Heart right ventricle (tissue), 16 donors: ENCODE data around the gene UBQLN1. TPM values are rescaled to one million over a fixed set of nuclear protein-coding genes. Genes with fewer than 3 reads are reported as not detected.
A peak's percentile ranks its signal among the peaks of the same experiment; 100 is the strongest.

Experiments
- ATAC-seq, 8 donors: fragments of 200-7000 bp; cut with Tn5 transposase; one replicate each; pipeline ENCODE4 v1.9.1; 2020; ENCODE audit warnings: mild to moderate bottlenecking in 8 of 8, moderate library complexity in 8 of 8, moderate number of reproducible peaks in 1 of 8
- DNase-seq, 2 donors: peaks; one replicate each; pipeline ENCODE4 v3.0.0-alpha.2; 2020
- H3K27ac ChIP-seq, 10 donors: fragments of 200-600 bp; sonication (generic) in 2 of 10; one replicate each; pipeline versions ENCODE4 v1.5.0 to v1.8.0; 2020 to 2022; ENCODE audit warnings: mild to moderate bottlenecking in 3 of 10
- H3K27me3 ChIP-seq, 7 donors: fragments of 200-600 bp; one replicate each; pipeline ENCODE4 v1.8.0; 2021 to 2022; ENCODE audit warnings: mild to moderate bottlenecking in 2 of 7
- H3K36me3 ChIP-seq, 9 donors: fragments of 200-600 bp; sonication (generic) in 1 of 9; one replicate each; pipeline versions ENCODE4 v1.5.0 to v1.8.0; 2020 to 2022; ENCODE audit warnings: mild to moderate bottlenecking in 2 of 9
- H3K4me1 ChIP-seq, 9 donors: fragments of 200-600 bp; sonication (generic) in 1 of 9; one replicate each; pipeline versions ENCODE4 v1.5.0 to v1.8.0; 2020 to 2022; ENCODE audit warnings: mild to moderate bottlenecking in 4 of 9
- H3K4me3 ChIP-seq, 10 donors: fragments of 200-600 bp; sonication (generic) in 2 of 10; one replicate each; pipeline versions ENCODE4 v1.5.0 to v1.8.0; 2020 to 2022; ENCODE audit warnings: mild to moderate bottlenecking in 7 of 10, moderate library complexity in 2 of 10
- H3K9me3 ChIP-seq, 11 donors: fragments of 200-600 bp in 10 of 11; sonication (generic) in 2 of 11; one replicate each; pipeline versions ENCODE4 v1.5.0 to v1.8.0; 2013 to 2022; ENCODE audit warnings: mild to moderate bottlenecking in 2 of 11, control low read depth in 1 of 11, moderate library complexity in 1 of 11
- WGBS, 2 donors: extraction: QIAGEN DNeasy Blood & Tissue Kit; methylation state at CpG; one replicate each; pipeline ENCODE4 v1.1.7; 2013; ENCODE audit warnings: inconsistent platforms in 1 of 2; 5-methylcytosine and 5-hydroxymethylcytosine counted together
- intact Hi-C, 10 donors: fragments of 100-400 bp; cut with DNase I; formaldehyde crosslinking; loops; one replicate each; pipeline versions ENCODE4 v1.11.1 to v1.14.2; 2022
- polyA plus RNA-seq, 2 donors: library from polyadenylated mRNA; stranded (reverse); fragments of 200-250 nt; gene quantifications; one replicate each; pipeline ENCODE4 v1.2.3, GENCODE V29; 2013
- total RNA-seq, 10 donors: library from RNA; stranded (reverse); fragmentation: NEBNext Ultra II Directional in 3 of 10; extraction: Animal tissue kit (Norgen Biotek cat#: 25700) in 3 of 10; gene quantifications; one replicate each; pipeline versions ENCODE4 v1.2.1 to v1.2.4, GENCODE V29; 2021 to 2023
- TF ChIP-seq, protein P1 (sequence below), 9 donors: fragments of 200-600 bp; sonication (generic) in 2 of 9; IDR thresholded peaks; one replicate each; pipeline versions ENCODE4 v1.5.0 to v1.8.0; 2021 to 2022; ENCODE audit warnings: antibody characterized with exemption in 9 of 9, mild to moderate bottlenecking in 5 of 9, moderate library complexity in 1 of 9
- donor health status: Arrhythmogenic right ventricular cardiomyopathy.
- donor health status: ischemic (EF 13 %, LVEDD 7.1; RV severe dilation, severe dysfunction).
- donor health status: healthy with polysubstance abuse.
- donor health status: DM: no; HTN: yes; CAD: no.
- donor health status: DM: no; HTN: no; CAD: no.
- donor health status: ischemic (EF 25% LVEDD 6.9; RV normal size, moderate dysfunction).
- donor health status: ischemic (EF 25% LVEDD 5.7; RV mildly dilated, moderate dysfunction).
- donor health status: healthy.
- donor health status: DM: yes; HTN: yes; CAD: no.
- donor health status: Ischemic cardiomyopathy.
- donor health status: ischemic (EF 35%, LVEDD 5.7; RV mildly dilated, moderate dysfunction).
- donor health status: nonischemic (EF 11% LVEDD 7.7; RV severe dilation, severe dysfunction).
- donor health status: DM: yes; HTN: yes; CAD: no.
- donor health status: PGD.
- donor health status: ischemic (EF 29% LVEDD 5.4; RV normal size, mild dysfunction).
- donor health status: nonischemic (EF 23%, LVEDD 6.1; RV moderate dilation, normal function).

Gene UBQLN1
- total and polyA plus RNA-seq, 12 donors = 20.2 to 123 (median 92.6) TPM

DNA sequence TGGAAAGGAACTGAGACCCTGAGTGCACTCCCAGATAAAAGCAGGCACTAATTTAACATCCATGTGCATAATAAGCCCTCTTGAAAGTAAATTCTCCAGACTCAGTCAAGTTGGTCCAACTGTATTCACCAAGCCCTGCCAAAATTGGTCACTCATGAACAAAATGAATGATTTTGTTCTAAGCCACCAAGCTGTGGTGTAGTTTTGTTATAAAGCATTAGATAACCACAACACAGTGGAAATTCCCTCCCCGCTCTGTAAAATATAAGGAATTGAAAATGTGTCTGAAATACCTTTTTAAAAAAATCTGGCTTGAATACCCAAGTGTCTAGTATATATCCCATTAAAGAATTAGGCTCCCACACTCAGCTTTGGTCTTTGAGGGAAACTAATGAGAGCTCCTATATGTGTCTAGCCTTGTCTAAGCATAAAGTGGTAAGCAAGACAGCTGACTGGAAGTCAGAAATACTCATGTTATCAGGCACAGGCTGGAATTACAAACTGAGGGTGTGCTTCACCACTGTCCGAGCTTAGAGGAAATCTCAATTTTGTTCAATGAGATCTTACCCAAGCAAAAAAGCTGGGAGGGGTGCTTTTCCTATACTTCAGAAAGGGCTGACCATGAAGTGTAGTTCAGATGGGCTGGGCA lies 51.6 kb downstream of the UBQLN1 start:
- Histone ChIP-seq H3K27ac (peak overlapping the region in 1 of 10 donors; percentile 3), H3K9me3 (peaks cover 0 to 13% (median 0%) of the 10 kb centered on the region in 11 donors), H3K27me3 (no peaks in the 10 kb centered on the region), H3K4me3 (no peak overlapping the region), H3K36me3 (peaks cover 0 to 100% (median 45%) of the 10 kb centered on the region in 9 donors), H3K4me1 (peaks cover 0 to 12% (median 0%) of the 10 kb centered on the region in 9 donors)
- intact Hi-C loops = loop anchor here in 1 of 10 donors (10.0 kb wide), 1 partner anchor 49 kb away; the partner anchor contains the start of gene UBQLN1
- ATAC-seq (peak in 3 of 8 donors; percentile 68 to 79 (median 71)), DNase-seq (no peak)
- TF ChIP-seq, protein P1, sequence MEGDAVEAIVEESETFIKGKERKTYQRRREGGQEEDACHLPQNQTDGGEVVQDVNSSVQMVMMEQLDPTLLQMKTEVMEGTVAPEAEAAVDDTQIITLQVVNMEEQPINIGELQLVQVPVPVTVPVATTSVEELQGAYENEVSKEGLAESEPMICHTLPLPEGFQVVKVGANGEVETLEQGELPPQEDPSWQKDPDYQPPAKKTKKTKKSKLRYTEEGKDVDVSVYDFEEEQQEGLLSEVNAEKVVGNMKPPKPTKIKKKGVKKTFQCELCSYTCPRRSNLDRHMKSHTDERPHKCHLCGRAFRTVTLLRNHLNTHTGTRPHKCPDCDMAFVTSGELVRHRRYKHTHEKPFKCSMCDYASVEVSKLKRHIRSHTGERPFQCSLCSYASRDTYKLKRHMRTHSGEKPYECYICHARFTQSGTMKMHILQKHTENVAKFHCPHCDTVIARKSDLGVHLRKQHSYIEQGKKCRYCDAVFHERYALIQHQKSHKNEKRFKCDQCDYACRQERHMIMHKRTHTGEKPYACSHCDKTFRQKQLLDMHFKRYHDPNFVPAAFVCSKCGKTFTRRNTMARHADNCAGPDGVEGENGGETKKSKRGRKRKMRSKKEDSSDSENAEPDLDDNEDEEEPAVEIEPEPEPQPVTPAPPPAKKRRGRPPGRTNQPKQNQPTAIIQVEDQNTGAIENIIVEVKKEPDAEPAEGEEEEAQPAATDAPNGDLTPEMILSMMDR (IDR thresholded peaks at IDR 0.05) = no peak
- WGBS, 2 donors = 71 to 76% methylated on average over 2 of the region's 2 CpGs

DNA sequence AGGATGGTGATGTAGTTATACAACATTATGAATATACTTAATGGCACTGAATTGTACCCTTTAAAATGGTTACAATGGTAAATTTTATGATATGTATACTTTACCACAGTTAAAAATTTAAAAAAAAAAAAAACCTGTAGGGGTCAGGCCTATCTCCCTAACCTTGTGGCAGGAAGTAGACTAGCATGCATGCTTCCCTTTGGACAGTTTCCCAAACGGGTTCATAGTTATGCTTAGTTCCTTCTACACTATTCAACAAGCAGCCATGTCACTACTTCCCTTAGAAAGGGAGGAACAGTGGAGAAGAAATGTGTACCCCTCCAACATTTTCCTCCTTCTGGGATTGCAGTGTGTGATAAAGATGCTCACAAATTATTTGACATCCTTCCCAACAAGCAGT lies 52.3 kb downstream of the UBQLN1 start:
- peak in 2 of 8 donors; percentile 28 to 56 for ATAC-seq
- H3K9me3 ChIP-seq = peaks cover 0 to 13% (median 0%) of the 10 kb centered on the region in 11 donors
- H3K27me3 ChIP-seq = no peaks in the 10 kb centered on the region
- no peak overlapping the region for H3K27ac ChIP-seq
- peaks cover 0 to 12% (median 0%) of the 10 kb centered on the region in 9 donors for H3K4me1 ChIP-seq
- peaks cover 0 to 100% (median 38%) of the 10 kb centered on the region in 9 donors for H3K36me3 ChIP-seq
- no peak for DNase-seq
- WGBS, 2 donors = 47 to 65% methylated on average over 1 of the region's 1 CpG
- TF ChIP-seq, protein P1 (IDR thresholded peaks at IDR 0.05) = no peak
- H3K4me3 ChIP-seq = no peak overlapping the region
- intact Hi-C loops = loop anchor here in 1 of 10 donors (10.0 kb wide), 1 partner anchor 49 kb away; the partner anchor contains the start of gene UBQLN1

DNA sequence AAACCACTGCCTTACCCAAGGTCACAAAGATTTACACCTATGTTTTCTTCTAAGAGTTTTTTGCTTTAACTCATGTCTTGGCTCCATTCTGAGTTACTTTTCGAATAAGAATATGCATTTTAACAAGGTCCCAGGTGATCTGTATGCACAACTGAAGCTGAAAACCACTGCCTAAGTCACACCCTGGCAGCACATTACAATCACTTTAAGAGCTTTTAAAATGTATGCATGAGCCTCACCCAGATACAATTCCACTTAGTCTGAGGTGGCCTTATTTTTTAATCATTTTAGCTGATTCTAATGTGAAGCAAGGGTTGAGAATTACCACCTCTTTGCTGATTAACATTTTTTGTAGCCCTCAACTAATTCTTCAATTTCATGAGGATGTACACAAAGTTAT lies 55.3 kb downstream of the UBQLN1 start:
- peaks cover 0 to 22% (median 5%) of the 10 kb centered on the region in 9 donors for H3K4me1 ChIP-seq
- H3K27ac ChIP-seq = no peak overlapping the region
- intact Hi-C loops = loop anchor here in 1 of 10 donors (10.0 kb wide), 1 partner anchor 52 kb away; the partner anchor contains the start of gene UBQLN1
- H3K27me3 ChIP-seq = no peaks in the 10 kb centered on the region
- DNase-seq (no peak), ATAC-seq (no peak)
- WGBS, 2 donors = 93 to 97% methylated on average over 1 of the region's 1 CpG
- H3K36me3 ChIP-seq = peaks cover 0 to 85% (median 15%) of the 10 kb centered on the region in 9 donors
- H3K9me3 ChIP-seq = peaks cover 0 to 13% (median 0%) of the 10 kb centered on the region in 11 donors
- no peak overlapping the region for H3K4me3 ChIP-seq
- TF ChIP-seq, protein P1 (IDR thresholded peaks at IDR 0.05) = no peak

DNA sequence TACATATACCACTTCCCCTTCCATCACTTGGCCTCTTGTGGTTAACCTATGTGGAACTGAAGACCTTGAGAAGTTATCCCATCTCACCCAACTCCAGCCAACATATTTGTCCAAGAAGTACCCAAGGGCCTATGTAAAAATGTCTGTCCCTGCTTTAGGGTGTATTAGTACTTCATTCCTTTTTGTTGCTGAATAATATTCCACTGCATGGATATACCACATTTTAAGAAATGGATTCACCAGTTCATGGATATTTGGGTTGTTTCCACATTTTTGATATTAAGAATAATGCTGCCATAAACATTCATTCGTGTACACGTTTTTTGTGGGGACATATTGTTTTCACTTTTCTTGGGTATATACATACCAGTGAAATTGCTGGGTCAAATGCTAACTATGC lies 56.2 kb downstream of the UBQLN1 start:
- TF ChIP-seq, protein P1 (IDR thresholded peaks at IDR 0.05) = no peak
- Histone ChIP-seq H3K4me3 (no peak overlapping the region), H3K9me3 (peaks cover 0 to 13% (median 0%) of the 10 kb centered on the region in 11 donors), H3K27ac (no peak overlapping the region), H3K27me3 (no peaks in the 10 kb centered on the region), H3K4me1 (peaks cover 0 to 21% (median 5%) of the 10 kb centered on the region in 9 donors), H3K36me3 (peaks cover 0 to 79% (median 15%) of the 10 kb centered on the region in 9 donors)
- ATAC-seq (no peak), DNase-seq (no peak)
- WGBS, 2 donors = 95 to 99% methylated on average over 2 of the region's 2 CpGs
- intact Hi-C loops = loop anchor here in 1 of 10 donors (10.0 kb wide), 1 partner anchor 53 kb away; the partner anchor contains the start of gene UBQLN1
